ENCODE results near the gene COPS8. TPM values are rescaled to one million over a fixed set of nuclear protein-coding genes. Genes with fewer than 3 reads are reported as not detected.

Gene COPS8
- total and polyA plus RNA-seq, 2 of the 8 experiments (the other 6 are each of a cell fraction or from before 2014, with no cell fraction given): 59.3 to 67.5 TPM

GRCh38 chr2:237147317-237147716 is 61.6 kb downstream of the COPS8 start (continued):
- no peak for TF ChIP-seq GTF2F1 (IDR thresholded peaks at IDR 0.05; ENCODE audit: borderline replicate concordance, low read depth, low read length)
- TF ChIP-seq GABPA (IDR thresholded peaks at IDR 0.05; ENCODE audit: borderline replicate concordance, insufficient read depth, low read length): no peak
- TF ChIP-seq RNF2 (IDR thresholded peaks at IDR 0.05; ENCODE audit: borderline replicate concordance, low read depth, low read length, missing control alignments, poor library complexity, severe bottlenecking): no peak
- TF ChIP-seq CBX8 (IDR thresholded peaks at IDR 0.05; ENCODE audit: borderline replicate concordance, low read depth, low read length): no peak
- TF ChIP-seq NRF1 (IDR thresholded peaks at IDR 0.05; ENCODE audit: low read depth, low read length): no peak
- TF ChIP-seq, protein P1, sequence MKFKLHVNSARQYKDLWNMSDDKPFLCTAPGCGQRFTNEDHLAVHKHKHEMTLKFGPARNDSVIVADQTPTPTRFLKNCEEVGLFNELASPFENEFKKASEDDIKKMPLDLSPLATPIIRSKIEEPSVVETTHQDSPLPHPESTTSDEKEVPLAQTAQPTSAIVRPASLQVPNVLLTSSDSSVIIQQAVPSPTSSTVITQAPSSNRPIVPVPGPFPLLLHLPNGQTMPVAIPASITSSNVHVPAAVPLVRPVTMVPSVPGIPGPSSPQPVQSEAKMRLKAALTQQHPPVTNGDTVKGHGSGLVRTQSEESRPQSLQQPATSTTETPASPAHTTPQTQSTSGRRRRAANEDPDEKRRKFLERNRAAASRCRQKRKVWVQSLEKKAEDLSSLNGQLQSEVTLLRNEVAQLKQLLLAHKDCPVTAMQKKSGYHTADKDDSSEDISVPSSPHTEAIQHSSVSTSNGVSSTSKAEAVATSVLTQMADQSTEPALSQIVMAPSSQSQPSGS (IDR thresholded peaks at IDR 0.05; ENCODE audit: low read length): no peak
- no peak for TF ChIP-seq BACH1 (IDR thresholded peaks at IDR 0.05; ENCODE audit: low read length)

Measured in H1 (cell line).